Vagina (tissue), 2 donors: ENCODE results near the gene EHD2.

ENCODE experiments used
- POLR2AphosphoS5 ChIP-seq, 2 donors: sonication (generic); formaldehyde crosslinking; IDR thresholded peaks; one replicate each; pipeline ENCODE4 v1.9.0; 2017; ENCODE audit warnings: antibody characterized with exemption in 2 of 2, mild to moderate bottlenecking in 2 of 2, low read depth in 1 of 2; ENCODE audit not compliant: insufficient read depth in 1 of 2
- TF ChIP-seq, protein P1 (sequence below), 3 experiments: fragments of 450-650 bp in 2 of 3; fragments of 200-600 bp in 1 of 3; sonication (generic) in 1 of 3; IDR thresholded peaks; one replicate each; pipeline ENCODE4 v1.5.1; 2017 to 2019; ENCODE audit warnings: antibody characterized with exemption in 3 of 3, mild to moderate bottlenecking in 2 of 3, moderate library complexity in 2 of 3

DNA sequence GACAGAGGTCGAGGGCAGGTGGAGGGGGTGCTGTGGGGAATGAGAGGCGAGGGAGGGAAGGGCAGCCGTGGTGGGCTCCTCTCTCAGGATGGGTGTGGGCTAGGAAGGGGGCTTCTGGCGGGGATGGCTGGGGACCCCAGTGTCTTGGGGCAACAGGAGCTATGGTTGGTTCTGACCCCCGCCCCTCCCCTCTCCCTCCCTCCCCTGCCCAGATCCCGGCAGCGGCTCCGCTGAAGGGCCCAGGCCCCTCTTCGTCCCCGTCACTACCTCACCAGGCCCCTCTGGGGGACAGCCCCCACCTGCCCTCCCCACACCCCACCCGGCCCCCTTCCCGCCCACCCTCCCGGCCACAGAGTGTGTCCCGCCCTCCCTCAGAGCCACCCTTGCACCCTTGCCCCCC, 19.3 kb upstream of the EHD2 start:
- TF ChIP-seq, protein P1, sequence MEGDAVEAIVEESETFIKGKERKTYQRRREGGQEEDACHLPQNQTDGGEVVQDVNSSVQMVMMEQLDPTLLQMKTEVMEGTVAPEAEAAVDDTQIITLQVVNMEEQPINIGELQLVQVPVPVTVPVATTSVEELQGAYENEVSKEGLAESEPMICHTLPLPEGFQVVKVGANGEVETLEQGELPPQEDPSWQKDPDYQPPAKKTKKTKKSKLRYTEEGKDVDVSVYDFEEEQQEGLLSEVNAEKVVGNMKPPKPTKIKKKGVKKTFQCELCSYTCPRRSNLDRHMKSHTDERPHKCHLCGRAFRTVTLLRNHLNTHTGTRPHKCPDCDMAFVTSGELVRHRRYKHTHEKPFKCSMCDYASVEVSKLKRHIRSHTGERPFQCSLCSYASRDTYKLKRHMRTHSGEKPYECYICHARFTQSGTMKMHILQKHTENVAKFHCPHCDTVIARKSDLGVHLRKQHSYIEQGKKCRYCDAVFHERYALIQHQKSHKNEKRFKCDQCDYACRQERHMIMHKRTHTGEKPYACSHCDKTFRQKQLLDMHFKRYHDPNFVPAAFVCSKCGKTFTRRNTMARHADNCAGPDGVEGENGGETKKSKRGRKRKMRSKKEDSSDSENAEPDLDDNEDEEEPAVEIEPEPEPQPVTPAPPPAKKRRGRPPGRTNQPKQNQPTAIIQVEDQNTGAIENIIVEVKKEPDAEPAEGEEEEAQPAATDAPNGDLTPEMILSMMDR (IDR thresholded peaks at IDR 0.05), result no peak
- no peak for TF ChIP-seq POLR2AphosphoS5 (IDR thresholded peaks at IDR 0.05; ENCODE audit: insufficient read depth in 1 of 2, low read depth in 1 of 2)
